Activated gamma-delta T cell treated with Interleukin-2 at 50 U/mL for 16 hours (primary cell): ENCODE results near the gene LOXHD1.

Experiments
- DNase-seq: peaks from one replicate; pipeline ENCODE4 v3.0.0-alpha.2; 2020

Gene LOXHD1

DNA sequence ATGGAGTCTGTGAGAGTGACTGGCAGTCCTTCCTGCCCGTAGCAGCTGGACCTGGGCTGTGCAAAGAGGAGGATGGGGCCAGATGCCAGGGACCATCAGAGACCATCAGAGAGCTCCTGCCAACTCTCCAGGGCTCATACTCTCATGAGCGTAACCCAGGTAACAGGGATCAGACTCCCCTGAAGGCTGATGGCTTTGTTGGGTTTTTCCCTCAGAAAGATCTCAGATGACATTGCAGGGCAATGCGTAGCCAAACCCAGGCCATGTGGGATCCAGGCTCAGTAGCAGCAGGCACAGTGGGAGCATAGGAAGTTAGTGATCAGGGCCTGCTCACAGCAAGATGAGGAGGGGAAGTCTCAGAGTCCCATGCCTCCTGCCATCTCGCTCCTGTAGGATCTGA, 218.0 kb downstream of the LOXHD1 start:
- DNase-seq, result no peak

DNA sequence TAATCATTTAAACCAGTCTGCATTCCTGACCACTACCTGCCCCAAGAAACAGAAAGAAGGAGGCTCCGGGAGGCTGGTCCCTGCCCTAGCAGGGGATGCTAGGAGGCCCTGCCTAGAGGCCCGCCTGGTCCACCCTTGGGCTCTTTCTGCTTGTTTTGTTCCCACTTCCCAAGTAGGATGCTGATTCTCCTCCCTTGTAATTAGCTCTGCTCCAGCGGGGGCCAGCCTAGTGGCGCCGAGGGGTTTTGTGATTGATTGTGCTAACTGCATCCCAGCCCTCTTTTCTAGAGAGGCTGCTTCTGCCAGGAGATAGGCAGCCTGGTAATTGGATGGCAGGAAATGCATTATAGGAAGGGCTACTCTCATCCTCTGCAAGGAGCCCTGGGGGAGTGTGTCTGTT, 220.0 kb downstream of the LOXHD1 start:
- DNase-seq, result no peak

DNA sequence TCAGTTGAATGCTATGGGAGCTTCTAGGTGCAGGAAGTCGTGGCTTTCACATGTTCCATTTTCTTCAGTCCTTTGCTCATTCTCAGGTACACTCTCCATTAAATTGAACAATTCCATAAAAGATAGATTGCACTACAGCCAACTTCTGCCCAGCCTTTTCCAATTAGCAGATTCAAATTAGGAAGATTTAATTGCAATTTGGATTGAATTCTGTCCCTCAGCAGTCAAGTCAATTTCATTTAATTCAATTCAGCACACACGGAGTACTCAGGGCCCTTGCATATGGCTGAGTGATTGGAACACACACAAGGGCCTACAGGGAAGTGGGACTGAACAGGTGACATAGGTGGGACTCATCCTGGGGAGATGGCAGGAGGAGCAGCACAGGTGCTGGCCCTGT, 220.4 kb downstream of the LOXHD1 start:
- DNase-seq, result no peak

DNA sequence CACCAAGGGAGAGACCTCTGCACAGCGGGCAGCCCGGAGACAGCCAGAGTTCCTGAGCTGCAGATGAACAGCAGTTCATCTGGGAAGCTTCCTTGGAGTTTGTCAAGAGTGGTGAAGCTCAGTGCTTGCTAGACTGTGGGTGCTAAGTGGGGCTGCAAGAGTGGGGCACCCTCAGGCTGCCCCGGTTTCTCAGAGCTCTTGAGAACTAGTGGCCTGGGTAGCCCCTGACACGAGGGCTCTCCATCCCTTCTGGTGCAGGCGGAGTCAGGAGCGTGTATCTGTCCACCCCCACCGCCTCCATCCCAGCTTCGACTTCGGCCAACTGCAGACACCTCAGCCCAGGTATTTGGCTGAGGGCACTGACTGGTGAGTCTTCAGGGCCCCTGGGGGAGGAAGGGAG, 222.0 kb downstream of the LOXHD1 start:
- no peak for DNase-seq

DNA sequence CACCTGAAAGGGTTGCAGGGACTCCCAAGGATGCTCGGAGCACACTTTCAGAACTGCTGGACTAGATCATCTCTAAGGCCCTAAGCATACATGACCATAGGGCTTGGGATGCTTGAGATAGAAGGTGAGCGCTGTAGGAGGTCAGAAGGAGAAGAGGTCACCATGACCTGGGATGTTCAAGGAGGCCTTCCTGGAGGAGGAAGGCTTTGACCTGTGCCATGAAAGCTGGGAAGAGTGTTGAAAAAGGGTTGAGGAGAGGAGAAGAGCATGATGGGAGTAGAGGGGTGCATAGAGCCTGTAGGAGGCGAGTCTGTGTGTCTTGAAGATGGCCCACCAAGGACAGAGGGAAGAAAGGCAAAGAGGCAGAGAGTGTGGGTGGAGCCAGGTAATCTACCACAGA, 222.4 kb downstream of the LOXHD1 start:
- DNase-seq, result no peak

DNA sequence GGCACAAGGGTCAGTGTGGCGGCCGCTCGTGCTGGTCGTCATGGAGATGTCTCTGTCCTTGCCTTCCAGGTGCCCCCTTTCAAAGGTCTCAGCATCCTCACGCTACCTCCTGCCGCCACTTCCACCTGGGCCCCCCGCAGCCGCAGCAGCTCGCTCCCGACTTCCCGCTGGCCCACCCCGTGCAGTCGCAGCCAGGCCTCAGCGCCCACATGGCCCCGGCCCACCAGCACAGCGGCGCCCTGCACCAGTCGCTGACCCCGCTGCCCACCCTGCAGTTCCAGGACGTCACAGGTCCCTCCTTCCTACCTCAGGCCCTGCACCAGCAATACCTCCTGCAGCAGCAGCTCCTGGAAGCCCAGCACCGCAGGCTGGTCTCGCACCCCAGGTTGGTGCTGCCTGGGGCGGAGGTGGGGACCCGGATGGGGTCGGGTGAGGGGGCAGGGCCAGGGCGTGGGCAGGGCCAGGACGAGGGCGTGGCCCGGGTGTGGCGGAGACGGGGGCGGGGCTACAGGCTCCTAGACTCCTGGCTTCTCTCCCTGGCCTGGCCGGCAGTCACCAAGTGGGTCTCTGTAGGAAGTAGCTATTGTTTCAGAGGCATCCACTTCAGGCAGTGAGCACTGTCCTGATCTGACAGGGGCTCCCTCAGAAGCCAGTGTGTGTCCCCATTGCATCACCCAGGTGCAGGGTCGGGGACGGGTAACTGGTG, 223.7 kb downstream of the LOXHD1 start:
- no peak for DNase-seq

DNA sequence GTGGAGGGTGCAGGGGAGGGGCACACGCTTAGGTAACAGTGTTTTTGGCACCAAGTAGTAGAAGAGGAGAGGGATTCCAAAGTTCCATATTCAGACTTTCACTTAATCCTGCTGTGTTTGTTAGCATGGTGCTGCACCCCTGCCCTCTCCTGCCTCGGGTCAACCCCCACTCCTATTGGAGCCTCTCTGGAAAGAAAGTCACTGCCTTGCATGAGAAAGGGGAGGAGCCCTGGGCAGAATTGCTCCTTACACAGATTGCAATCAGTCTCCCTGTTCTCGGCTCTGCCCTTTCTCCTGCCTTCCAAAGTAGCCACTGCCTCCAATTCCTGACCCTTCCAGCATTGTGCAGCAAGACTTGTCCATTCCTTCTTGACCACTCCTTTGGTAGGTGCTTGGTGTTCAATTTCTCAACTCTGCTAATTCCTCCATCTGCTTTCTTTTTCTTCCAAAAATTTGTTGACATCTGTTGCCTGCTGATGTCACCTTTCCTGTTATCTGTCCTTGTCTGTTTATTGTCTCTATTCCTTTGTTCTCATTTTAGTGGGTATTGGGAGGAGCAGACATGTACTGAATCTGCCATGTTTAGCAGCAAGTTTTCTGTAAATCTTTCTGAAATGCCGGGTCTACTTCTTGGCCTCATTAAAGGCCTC, 225.4 kb downstream of the LOXHD1 start:
- no peak for DNase-seq

DNA sequence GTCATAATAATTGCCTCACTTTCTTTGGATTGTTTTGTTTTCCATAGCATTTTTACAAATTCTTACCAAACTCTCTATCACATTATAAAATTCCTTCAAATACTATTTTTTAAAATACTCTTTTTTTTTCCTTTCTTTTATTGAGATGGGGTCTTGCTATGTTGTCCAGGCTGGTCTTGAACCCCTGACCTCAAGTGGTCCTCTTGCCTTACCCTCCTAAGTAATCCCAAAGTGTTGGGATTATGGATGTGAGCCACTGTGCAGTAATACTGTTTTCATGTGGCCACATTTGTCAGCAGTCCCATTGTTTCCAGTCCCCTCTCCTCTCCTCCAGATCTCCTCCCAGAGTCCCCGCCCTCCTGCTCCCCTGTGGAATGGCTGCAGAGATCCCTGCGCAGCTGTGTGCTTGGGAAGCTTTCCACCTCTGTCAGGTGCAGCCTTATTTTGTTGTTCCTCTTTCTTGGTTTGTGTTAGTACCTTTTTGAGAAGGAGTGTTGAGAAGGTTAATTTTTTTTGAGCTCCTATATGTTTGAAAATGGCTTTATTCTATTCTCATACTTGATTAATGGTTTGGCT, 227.3 kb downstream of the LOXHD1 start:
- DNase-seq, result no peak

DNA sequence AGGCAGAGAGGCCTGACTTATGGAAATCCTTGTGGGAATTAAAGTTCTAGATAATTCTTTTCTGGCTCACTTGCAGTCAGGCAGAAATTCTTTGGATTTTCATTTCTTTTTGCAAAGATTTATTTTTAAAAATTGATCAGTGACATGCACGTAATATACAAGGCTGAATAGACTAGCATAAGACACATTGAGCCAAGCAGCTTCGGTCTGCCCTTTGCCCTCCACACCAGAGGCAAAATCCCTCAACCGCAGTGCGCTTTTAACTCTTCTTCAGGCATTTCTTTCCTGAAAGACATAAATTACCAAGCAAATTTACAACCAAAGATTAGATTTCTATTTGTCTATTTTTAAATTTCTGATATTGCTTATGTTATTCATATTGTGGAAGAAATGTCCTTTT, 227.9 kb downstream of the LOXHD1 start:
- DNase-seq, result no peak

DNA sequence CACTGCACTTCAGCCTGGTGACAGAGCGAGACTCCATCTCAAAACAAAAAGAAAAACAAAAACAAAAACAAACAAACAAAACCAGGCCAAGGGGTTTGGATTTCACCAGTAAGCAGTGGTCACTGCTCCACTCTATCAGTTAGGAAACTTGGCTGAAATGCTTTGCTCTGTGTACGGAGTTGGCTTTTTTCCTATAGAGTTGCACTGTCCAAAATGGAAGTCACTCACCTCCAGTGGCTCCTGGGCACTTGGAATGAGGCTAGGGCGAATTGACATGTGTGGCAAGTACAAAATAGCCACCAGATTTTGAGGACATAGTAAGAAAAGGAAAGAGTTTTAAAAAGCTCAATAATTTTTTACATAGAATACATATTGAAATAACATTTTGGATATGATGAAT, 228.7 kb downstream of the LOXHD1 start:
- no peak for DNase-seq

DNA sequence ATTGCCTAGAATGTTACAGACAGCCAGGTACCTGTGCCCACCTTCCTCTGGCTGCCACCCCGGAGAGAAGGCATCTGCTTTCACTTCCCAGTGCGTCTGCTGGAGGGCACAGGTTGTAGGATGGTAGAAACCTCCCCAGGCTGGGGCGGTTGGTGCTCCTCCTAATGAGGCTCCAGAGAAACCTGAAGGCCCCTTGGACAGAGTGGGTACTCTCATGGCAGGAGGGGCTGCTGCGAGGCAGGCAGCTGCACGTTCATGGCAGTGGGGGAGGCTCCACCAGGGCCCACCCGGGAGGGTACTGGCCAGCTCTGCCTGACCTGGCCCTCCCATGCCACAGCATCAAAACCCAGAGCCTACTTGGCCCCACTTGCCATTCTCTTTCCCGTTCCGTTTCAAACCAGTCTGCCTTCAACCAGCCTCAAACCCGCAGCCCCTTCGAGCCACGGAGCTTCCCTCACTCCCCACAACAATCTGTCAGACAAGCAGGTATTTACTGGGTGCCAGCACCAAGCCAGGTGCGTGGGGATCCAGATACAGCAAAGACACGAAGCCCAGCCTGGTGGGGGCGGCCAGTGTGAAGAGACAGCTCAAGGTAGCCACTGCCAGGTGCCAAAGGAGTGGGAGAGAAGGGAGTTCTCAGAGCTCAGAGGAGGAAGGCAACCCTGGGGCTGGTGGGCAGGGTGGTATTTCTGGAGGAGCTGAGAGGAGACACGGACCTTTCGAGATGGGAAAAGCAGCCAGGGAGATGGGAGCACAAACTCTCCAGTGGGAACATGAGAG, 229.6 kb downstream of the LOXHD1 start:
- DNase-seq, result no peak
